Activated T-cell treated with anti-CD3 and anti-CD28 coated beads, Interleukin-2, amount 50 U/mL, for 48 hours (primary cell): ENCODE data around the gene VPS26A.
A peak's percentile ranks its signal among the peaks of the same experiment; 100 is the strongest.

ENCODE experiments used
- DNase-seq, 2 experiments: peaks; one replicate each; pipeline ENCODE4 v3.0.0-alpha.2; 2020

Gene VPS26A

DNA sequence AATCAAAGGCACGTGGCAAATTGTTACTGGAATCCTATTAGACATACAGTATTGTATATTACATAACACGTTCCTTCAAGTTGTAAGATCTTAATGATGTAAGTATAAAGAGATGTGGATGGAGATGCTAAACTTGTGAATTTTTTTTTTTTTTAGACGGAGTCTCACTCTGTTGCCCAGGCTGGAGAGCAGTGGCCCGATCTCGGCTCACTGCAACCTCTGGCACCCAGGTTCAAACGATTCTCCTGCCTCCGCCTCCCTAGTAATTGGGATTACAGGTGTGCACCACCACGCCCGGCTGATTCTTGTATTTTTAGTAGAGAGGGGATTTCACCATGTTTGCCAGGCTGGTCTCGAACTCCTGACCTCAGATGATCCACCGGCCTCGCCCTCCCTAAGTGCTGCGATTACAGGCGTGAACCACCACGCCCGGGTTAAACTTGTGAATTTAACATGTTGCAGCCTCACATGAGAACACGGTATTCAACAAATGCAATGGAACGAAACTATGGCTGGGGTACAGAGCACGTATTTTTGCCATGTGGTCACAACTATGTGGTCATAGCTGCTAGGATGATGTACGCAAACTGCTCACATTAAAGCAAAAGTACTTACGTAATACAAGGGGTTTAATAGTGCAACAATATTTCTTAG lies 55.2 kb downstream of the VPS26A start:
- peak; percentile 46 to 47 for DNase-seq

- DNase-seq: peak; percentile 90 to 93
Measured at GRCh38 chr10:69179743-69180524, 56.0 kb downstream of the VPS26A start, which contains the start of gene SUPV3L1. TSS of gene SUPV3L1 (plus strand) at chr10:69180234. CDS start at chr10:69180292, 58 bp downstream.

DNA sequence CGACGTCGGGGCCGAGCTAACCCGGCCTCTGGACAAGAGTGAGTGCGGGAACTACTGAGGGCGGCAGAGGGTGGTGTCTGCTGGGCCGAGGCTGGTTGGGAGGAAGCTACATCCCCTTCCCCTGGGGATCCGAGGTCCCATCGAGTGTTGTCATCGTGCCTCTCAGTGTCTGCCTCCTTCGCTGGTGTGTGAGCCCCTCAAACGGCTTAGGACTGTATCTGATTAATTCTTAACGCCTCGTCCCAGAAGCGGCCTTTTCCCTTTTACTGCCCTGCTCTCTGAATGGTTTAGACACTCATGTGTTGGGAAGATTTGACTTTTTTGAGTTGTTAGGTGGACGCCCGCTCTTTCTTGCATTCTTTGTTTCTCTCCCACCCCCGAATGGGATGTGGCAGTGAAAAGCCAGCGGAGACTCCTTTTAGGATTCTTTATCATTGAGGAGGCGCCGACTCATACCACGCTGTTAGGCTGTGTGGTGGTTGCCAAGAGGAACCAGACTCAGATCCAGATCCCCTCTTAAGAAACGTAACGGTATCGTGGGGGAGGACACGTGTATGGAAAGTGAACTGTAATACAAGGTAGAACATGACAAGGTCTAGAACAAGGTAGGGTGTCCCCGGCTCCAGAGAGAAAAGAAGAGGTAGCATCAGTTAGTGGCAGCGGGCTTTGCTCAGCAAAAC lies 56.7 kb downstream of the VPS26A start:
- peak; percentile 35 to 37 for DNase-seq

- DNase-seq: no peak
Measured at GRCh38 chr10:69181433-69181832, 57.5 kb downstream of the VPS26A start.

- no peak for DNase-seq
Measured at GRCh38 chr10:69182005-69182404, 58.0 kb downstream of the VPS26A start.

DNA sequence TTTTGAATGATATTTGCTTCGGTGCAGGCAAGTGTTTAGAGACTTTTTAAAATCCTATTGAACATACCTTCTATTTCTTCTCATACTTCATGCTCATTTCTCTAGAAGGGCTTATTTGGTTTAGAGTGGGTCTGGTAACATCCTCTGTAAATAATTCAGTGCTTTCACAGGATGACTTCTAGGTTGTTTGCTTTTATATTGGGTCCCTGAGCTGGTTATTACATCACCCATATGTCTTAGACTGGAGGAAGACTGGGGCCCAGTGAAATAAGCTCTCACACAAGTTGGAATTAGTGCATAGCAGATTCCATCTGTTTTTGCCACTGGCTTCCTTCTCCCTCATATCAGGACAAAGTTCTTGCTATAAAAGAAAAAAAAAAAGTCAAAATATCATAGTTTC lies 62.5 kb downstream of the VPS26A start:
- no peak for DNase-seq

DNA sequence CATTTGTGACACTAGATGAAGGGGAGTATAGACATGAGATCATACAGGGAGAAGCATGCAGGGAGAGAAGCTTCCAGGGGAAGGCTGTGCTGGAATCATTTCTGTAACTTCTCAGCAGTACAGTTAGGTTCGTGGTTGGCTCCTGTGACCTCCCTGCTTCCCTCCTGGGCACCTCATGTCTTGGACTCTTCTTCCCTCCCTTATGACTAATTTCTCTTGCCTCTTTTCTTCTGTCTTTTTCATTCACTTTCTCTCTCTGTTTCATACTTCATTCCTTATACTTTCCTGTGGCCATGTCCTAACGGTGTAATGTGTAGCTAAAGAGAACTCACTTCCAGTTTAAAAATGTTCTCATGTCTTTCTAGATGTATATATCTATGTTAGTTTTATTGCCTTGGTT lies 77.1 kb downstream of the VPS26A start:
- no peak for DNase-seq

DNA sequence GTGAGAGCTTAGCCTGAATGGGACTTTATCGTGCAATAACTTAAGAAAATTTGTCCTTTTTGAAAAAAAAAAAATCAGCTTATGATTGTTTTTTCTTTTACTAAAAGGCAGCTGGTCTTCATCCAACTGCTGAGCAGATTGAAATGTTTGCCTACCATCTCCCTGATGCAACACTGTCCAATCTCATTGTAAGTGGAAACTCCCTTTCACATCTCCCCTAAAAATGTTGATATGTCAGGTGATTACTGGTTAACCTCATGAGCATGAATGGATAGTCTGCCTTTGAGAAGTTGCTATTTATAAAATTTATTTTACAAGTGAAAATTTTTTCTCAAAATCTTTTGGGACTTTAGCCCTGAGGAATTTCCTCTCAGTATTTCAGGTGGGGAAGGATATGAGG lies 78.4 kb downstream of the VPS26A start:
- no peak for DNase-seq

DNA sequence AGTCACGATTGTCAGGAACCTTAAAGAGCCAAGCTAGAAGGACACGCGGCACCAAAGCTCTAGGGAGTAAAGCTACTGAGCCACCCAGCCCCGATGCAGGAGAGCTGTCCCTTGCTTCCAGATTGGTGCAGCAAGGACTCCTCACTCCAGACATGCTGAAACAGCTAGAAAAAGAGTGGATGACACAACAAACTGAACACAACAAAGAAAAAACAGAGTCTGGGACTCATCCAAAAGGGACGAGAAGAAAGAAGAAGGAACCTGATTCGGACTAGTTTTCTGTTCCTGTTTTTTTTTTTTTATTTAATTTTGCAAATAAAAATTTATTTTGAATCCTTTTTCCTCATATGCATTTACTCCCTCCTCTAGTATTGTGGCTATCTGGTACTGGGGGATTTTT lies 84.8 kb downstream of the VPS26A start:
- no peak for DNase-seq

DNA sequence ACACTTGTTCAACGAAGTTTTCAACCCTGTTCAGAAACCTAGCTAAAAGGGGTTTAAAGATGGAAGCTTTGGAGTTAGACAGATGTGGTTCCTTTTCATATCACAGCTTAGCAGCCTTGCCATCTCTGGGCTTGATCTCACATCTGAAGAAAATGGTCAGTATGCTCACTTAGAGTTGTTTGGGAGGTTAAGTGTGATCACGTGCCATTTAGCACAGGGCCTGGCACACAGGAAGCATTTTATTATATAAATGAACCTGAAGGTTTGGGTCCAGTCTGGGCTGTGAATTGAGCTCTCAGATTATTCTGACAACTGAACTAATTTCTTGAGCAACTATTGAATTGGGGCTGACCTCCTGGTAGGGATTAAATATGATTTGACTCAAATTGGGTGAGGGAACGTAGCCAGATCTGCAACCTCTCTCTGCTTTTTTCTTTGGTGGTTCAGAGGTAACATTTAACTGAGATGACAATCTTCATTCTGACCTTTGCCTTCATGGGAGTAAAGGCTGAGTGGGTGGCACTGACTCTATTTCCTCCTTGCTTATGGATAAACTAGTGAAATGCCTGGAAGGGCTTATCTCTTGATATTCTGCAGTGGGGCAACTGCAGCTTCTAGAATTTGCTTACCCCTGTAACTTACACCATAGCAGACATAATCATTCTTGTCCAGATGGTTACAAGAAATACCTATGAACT lies 86.0 kb downstream of the VPS26A start:
- DNase-seq: no peak

GRCh38 chr10:69211104-69211503 lies 87.1 kb downstream of the VPS26A start:
- DNase-seq: no peak

DNA sequence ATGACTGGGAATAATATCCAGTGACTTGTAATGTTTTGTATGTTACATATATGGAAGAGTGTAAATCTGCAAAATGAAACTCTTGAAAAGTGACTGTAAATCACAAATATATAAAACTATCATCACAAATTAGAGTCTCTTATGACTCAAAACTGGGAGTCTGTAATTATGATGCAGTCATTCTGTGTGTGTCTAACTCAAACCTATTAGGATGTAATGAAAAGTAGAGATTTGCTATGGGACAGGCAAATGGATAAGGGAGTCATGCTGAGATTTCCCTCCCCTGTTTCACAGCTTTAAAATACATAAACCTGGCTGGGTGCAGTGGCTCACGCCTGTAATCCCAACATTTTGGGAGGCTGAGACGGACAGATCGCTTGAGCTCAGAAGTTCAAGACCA lies 87.5 kb downstream of the VPS26A start:
- DNase-seq: no peak

- DNase-seq: no peak
Measured at GRCh38 chr10:69213591-69214311, 89.8 kb downstream of the VPS26A start.

DNA sequence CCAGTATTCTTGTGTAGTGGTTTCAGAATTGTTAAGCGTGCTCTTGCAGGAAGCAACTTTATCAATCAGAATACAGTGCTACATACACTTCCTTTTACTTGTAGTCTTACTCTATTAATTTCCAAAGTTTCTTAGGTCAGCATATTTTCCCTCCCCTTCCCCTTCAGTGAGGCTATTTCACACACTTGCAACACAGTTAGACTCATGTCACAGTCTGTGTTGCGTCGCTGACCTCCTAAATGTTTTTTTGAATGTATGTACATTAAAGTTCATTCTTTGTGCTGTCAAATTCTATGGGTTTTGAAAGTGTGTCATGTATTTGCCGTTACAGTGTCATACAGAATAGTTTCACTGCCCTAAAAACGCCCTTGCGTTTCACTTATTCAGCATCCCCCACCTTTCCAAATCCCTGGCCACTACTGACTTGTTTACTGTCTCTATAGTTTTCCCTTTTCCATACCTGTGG lies 90.7 kb downstream of the VPS26A start:
- DNase-seq: no peak

- DNase-seq: peak in 1 of 2 experiments; percentile 48
Measured at GRCh38 chr10:69215405-69216171, 91.6 kb downstream of the VPS26A start.

- no peak for DNase-seq
Measured at GRCh38 chr10:69216577-69217118, 92.7 kb downstream of the VPS26A start.

DNA sequence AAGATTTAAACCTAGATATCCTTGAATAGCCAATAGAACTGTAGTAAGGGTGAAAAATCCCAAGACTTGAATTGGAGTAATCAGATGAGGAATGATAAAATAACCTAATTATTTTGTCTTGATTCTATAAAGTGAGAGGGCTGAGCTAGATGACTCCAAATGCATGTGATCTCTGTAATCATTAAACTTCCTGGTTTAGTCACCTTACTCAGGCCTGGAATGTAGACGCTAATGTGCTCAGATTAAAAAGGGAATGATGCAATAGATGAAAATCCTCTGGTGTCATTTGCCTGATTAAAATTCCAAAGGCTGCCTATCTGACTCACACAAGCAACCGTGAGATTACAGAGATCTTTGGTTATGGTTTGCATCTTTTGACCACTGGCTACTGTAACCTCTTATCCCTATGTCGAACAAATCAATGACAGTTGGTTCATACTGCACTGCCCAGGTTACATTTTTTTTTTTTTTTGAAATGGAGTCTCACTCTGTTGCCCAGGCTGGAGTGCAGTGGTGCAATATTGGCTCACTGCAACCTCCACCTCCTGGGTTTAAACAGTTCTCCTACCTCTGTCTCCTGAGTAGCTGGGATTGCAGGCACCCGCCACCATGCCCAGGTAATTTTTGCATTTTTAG lies 93.3 kb downstream of the VPS26A start:
- no peak for DNase-seq

DNA sequence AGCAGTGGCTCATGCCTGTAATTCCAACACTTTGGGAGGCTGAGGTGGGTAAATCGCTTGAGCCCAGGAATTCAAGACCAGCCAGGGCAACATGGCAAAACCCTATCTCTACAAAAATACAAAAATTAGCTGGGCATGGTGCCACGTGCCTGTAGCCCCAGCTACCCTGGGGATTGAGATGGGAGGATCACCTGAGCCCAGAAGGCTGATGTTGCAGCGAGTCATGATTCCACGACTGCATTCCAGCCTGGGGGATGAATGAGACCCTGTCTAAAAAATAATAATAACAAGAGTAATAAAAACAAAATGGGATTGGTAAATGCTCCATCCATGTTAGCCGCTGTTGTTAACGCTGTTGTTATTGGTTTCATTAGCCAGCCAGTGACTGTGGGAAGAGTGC lies 94.9 kb downstream of the VPS26A start:
- DNase-seq: no peak

DNA sequence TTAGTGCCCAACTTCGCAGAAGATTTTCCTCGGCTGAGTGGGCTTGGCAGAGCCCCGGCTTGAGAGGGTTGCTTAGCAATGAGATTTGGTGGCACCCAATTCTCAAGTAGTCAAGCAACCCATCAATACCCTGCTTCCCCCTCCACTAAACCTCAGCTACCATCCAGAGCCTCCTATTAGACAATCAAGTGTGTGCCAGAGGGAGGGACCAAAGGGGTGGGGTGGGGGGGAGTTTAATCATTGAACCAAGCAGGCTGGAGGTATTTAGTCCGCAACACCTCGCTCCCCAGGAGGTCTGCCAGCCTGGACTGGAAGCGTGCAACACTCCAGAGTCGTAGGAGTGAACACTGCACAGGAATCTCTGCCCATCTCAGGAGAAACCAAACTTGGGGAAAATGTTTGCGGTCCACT lies 96.1 kb downstream of the VPS26A start, which contains the start of gene HKDC1:
HKDC1 (plus strand) TSS at position 292 of the 411 bp plus-strand sequence; CDS start at position 396, 104 bp downstream.
- no peak for DNase-seq

- no peak for DNase-seq
Measured at GRCh38 chr10:69220507-69220906, 96.5 kb downstream of the VPS26A start.
